ENCODE data around the gene SERPINE3.

SERPINE3 gene
- 0 reads per million in 9 experiments for total RNA-seq

- no peak for ATAC-seq (replicated peaks)
Observed at GRCh38 chr13:51339354-51339753, at the start of gene SERPINE3. SERPINE3 (plus strand) TSS chr13:51339691; CDS start chr13:51341092, 1,401 bp downstream.

GRCh38 chr13:51291341-51291740 is 48.1 kb upstream of the SERPINE3 start:
- ATAC-seq (replicated peaks), result no peak
- Mint-ChIP-seq H3K9me3 (no peaks in the 10 kb centered on the region), H3K36me3 (ENCODE audit: insufficient read depth) (no peaks in the 10 kb centered on the region), H3K27me3 (peaks cover 10 to 25% of the 10 kb centered on the region in 2 donors), H3K4me3 (no peak overlapping the region), H3K27ac (no peak overlapping the region), H3K4me1 (ENCODE audit: low read depth in 2 of 2) (no peaks in the 10 kb centered on the region)
- no peak for DNase-seq

More at GRCh38 chr13:51339354-51339753, at the start of gene SERPINE3:
- Mint-ChIP-seq H3K9me3 (no peaks in the 10 kb centered on the region), H3K36me3 (ENCODE audit: insufficient read depth) (no peaks in the 10 kb centered on the region), H3K27me3 (no peaks in the 10 kb centered on the region), H3K27ac (no peak within 1 kb of the TSS), H3K4me3 (no peak within 1 kb of the TSS), H3K4me1 (ENCODE audit: low read depth in 2 of 2) (no peaks in the 10 kb centered on the region)
- DNase-seq, result no peak

DNA sequence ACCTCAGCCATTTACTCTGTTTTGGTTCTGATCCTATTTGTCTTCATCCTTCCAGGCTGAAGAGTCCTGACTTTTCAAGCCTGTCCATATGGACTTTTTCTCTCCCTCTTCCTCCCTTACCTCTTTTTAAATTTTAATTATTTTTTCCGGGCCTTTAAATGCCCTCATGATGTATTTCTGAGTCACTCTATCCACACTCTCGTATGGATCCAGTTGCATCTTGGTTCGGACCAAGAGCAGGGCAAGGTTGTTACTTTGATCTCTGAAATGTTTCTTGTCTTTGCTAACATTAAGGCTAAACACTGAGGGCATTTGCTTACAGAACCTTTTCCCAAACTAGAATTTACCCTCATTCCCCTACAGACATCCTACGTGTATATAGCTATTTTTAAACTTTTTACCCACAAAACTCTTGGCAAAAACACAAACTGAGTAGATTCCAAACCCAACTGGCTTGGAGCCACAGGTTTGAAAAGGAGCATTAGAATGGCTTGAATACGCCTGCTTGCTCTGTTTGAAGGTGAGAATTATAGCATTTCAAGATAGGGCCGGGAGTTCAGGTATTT is 47.4 kb upstream of the SERPINE3 start:
- H3K4me1 Mint-ChIP-seq (ENCODE audit: low read depth in 2 of 2), result no peaks in the 10 kb centered on the region
- DNase-seq (no peak), ATAC-seq (replicated peaks) (no peak)
- H3K9me3 Mint-ChIP-seq, result no peaks in the 10 kb centered on the region
- peaks cover 10 to 31% of the 10 kb centered on the region in 2 donors for H3K27me3 Mint-ChIP-seq
- no peak overlapping the region for H3K4me3 Mint-ChIP-seq
- H3K27ac Mint-ChIP-seq, result no peak overlapping the region
- no peaks in the 10 kb centered on the region for H3K36me3 Mint-ChIP-seq (ENCODE audit: insufficient read depth)

GRCh38 chr13:51297556-51297955 is 41.9 kb upstream of the SERPINE3 start:
- Mint-ChIP-seq H3K27ac (no peak overlapping the region), H3K36me3 (ENCODE audit: insufficient read depth) (no peaks in the 10 kb centered on the region), H3K4me1 (ENCODE audit: low read depth in 2 of 2) (peaks cover 0 to 2% of the 10 kb centered on the region in 2 donors), H3K27me3 (peaks cover 25 to 60% of the 10 kb centered on the region in 2 donors), H3K9me3 (no peaks in the 10 kb centered on the region), H3K4me3 (no peak overlapping the region)
- ATAC-seq (replicated peaks) (no peak), DNase-seq (no peak)

GRCh38 chr13:51298812-51299211 is 40.7 kb upstream of the SERPINE3 start:
- H3K4me1 Mint-ChIP-seq (ENCODE audit: low read depth in 2 of 2), result peaks cover 0 to 2% of the 10 kb centered on the region in 2 donors
- H3K27ac Mint-ChIP-seq, result no peak overlapping the region
- no peak for DNase-seq
- H3K36me3 Mint-ChIP-seq (ENCODE audit: insufficient read depth), result no peaks in the 10 kb centered on the region
- no peak for ATAC-seq (replicated peaks)
- H3K9me3 Mint-ChIP-seq, result no peaks in the 10 kb centered on the region
- H3K27me3 Mint-ChIP-seq, result peaks cover 25 to 60% of the 10 kb centered on the region in 2 donors
- H3K4me3 Mint-ChIP-seq, result no peak overlapping the region

DNA sequence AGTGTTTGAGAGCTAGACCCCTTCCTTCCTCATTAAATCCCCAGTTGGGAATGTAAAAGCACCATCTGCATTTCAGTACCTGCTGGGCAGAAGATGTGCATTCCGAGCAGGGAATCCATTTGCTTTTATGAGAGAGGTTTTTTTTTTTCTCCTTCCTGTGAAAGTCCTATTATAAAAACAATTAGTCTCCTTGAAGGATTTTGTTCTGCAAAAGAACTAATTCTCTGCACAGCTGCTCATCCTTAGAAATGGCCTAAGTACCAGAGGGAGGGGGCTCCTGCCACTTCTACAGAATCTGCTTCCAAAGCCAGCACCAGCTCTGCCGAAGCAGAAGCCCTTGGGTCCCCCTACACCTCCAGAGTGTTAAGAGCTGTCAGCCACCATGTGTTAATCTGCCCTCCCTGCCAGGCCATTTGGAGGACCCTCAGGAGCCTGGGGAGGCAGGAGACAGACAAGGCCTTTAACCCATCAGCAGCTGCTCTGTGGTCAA is 36.4 kb upstream of the SERPINE3 start:
- ATAC-seq (replicated peaks) (no peak), DNase-seq (no peak)
- Mint-ChIP-seq H3K4me1 (ENCODE audit: low read depth in 2 of 2) (peaks cover 0 to 2% of the 10 kb centered on the region in 2 donors), H3K27ac (no peak overlapping the region), H3K4me3 (no peak overlapping the region), H3K36me3 (ENCODE audit: insufficient read depth) (no peaks in the 10 kb centered on the region), H3K9me3 (no peaks in the 10 kb centered on the region), H3K27me3 (peaks cover 15 to 44% of the 10 kb centered on the region in 2 donors)

DNA sequence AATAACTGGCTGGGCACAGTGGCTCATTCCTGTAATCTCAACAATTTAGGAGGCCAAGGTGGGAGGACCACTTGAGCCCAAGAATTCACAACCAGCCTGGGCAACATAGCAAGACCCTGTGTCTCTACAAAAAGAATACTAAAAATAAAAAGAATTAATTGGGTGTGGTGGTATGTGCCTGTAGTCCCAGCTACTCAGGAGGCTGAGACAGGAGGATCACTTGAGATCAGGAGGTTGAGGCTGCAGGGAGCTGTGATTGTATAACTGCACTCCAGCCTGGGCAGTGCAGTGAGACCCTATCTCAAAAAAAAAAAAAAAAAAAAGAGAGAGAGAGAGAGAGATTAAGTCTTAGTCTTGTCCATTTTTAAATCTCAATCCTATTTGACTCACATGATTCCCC is 35.6 kb upstream of the SERPINE3 start:
- Mint-ChIP-seq H3K36me3 (ENCODE audit: insufficient read depth) (no peaks in the 10 kb centered on the region), H3K4me3 (no peak overlapping the region), H3K27ac (no peak overlapping the region), H3K27me3 (peaks cover 12 to 43% of the 10 kb centered on the region in 2 donors), H3K4me1 (ENCODE audit: low read depth in 2 of 2) (peaks cover 0 to 2% of the 10 kb centered on the region in 2 donors), H3K9me3 (no peaks in the 10 kb centered on the region)
- ATAC-seq (replicated peaks) (no peak), DNase-seq (no peak)

DNA sequence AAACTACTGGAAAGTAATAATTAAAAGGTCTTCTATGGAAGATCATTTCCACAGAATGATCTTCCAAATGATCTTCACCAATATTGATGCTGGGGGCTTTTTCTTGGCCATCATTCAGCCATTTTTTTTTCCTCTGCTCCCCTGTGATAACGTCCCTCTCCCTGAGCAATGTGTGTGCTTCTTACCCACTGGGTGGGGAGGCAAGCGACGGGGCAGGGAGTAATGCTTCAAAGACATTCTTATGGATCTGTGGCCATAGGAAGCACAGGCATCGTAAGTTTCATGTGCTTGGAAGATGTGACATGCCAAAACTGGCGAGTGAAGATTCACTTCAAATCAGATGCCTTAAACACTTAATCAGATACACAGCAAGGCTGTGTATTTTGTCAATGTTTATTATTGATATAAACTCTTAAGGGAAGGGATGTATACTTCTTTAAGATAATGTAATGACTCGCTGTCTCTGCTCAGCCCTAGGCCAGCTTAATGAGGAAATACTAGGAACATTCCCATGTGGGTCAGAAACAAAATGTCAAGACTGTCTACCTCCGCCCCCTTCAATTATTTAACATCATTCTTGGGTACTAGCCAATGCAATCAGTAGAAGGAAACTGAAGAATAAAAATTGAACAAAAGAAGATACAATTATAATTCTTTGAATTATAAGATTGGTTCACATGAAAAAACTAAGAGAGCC is 34.1 kb upstream of the SERPINE3 start:
- no peak overlapping the region for H3K4me3 Mint-ChIP-seq
- H3K27me3 Mint-ChIP-seq, result peaks cover 14 to 32% of the 10 kb centered on the region in 2 donors
- H3K27ac Mint-ChIP-seq, result no peak overlapping the region
- H3K9me3 Mint-ChIP-seq, result no peaks in the 10 kb centered on the region
- ATAC-seq (replicated peaks) (no peak), DNase-seq (no peak)
- no peaks in the 10 kb centered on the region for H3K4me1 Mint-ChIP-seq (ENCODE audit: low read depth in 2 of 2)
- no peaks in the 10 kb centered on the region for H3K36me3 Mint-ChIP-seq (ENCODE audit: insufficient read depth)

DNA sequence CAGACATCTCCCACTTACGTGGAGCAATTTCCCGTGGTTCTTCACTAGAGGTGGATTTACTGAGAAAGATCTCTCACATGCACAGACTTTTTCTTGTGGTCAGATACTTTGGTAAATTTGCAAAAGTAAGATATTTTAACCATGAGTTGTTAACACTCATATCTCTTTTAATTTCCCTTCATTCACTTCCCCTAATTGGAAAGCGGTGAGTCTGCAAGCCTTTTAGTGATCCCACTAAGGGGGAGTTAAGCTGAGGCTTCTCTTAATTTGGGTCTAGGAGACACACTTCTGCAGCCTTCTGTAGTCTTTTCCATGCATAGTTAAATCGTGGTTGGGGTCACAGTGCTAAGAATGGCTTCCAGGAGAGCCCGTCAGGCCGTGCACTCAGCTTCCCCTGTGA is 30.7 kb upstream of the SERPINE3 start:
- H3K36me3 Mint-ChIP-seq (ENCODE audit: insufficient read depth), result no peaks in the 10 kb centered on the region
- H3K9me3 Mint-ChIP-seq, result no peaks in the 10 kb centered on the region
- DNase-seq (no peak), ATAC-seq (replicated peaks) (no peak)
- no peak overlapping the region for H3K27ac Mint-ChIP-seq
- no peak overlapping the region for H3K4me3 Mint-ChIP-seq
- H3K27me3 Mint-ChIP-seq, result peaks cover 14 to 16% of the 10 kb centered on the region in 2 donors
- no peaks in the 10 kb centered on the region for H3K4me1 Mint-ChIP-seq (ENCODE audit: low read depth in 2 of 2)

DNA sequence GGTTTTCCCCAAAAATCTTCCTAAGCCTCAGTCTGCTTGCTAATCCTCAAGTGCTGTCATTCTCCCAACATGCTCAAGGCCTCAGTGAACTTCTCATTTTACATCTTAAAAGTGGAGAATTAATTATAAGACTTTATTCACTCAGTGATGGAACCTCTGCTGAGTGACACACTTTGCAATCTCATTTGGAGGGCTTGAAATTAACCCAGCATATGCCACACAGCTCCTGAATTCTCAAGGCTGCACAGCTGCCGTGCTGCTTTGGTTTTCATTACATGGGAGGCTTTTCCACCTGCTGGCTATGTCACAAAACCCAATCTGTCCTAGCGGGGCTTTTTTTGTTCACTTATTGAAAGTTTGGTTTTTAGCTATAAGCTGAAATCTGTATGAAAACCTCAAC is 28.3 kb upstream of the SERPINE3 start:
- Mint-ChIP-seq H3K27ac (no peak overlapping the region), H3K27me3 (peaks cover 19 to 21% of the 10 kb centered on the region in 2 donors), H3K36me3 (ENCODE audit: insufficient read depth) (peaks cover 3% of the 10 kb centered on the region), H3K4me3 (no peak overlapping the region), H3K9me3 (no peaks in the 10 kb centered on the region), H3K4me1 (ENCODE audit: low read depth in 2 of 2) (no peaks in the 10 kb centered on the region)
- no peak for ATAC-seq (replicated peaks)
- no peak for DNase-seq

DNA sequence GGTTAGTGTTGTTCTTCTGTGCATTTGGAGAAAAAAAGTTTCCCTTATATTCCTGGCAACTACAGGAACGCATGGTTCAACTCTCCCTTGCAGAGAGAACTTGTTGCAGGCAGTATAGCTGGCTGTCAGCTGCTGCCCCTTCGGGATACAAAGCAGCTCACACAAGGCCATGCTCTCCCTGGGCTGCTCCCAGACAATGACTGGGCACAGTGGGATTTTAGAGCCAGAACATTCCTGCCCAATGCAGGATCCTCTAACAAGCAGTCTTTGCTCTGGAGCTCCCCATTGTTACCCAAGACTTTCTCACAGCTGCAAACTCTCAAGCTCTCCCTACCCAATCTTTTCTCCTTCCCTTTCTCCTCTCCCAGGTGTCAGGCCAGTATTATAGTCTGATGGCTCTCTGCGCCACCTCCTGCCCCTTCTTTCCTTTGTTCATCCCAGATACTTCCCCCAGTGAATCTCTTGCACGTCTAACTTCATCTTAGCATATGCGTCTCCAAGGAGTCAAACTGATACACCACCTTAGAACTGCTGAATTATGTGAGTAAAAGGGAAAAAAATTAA is 27.5 kb upstream of the SERPINE3 start:
- H3K9me3 Mint-ChIP-seq, result no peaks in the 10 kb centered on the region
- no peak overlapping the region for H3K4me3 Mint-ChIP-seq

DNA sequence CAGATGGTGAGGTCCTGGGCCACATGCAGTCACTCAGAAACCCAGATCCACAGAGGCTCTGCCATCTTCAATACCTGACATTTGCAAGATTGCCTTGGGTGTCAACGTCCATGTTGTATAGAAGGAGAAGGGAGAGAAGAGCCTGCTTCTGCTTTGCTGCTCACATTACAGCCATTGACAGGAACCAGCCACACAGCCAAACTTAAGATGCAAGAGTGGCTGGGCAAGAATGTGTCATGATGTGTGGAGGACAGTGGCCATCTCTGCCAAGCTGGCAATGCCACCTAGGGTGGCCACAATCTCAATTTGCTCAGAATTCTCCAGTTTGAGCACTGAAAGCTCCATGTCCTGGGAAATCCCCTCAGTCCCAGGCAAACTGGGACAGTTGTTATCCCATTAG is 25.9 kb upstream of the SERPINE3 start:
- peaks cover 3% of the 10 kb centered on the region for H3K36me3 Mint-ChIP-seq (ENCODE audit: insufficient read depth)
- no peak overlapping the region for H3K4me3 Mint-ChIP-seq
- H3K27me3 Mint-ChIP-seq, result peaks cover 18 to 19% of the 10 kb centered on the region in 2 donors
- ATAC-seq (replicated peaks), result no peak
- no peak for DNase-seq
- no peaks in the 10 kb centered on the region for H3K4me1 Mint-ChIP-seq (ENCODE audit: low read depth in 2 of 2)
- H3K27ac Mint-ChIP-seq, result no peak overlapping the region
- no peaks in the 10 kb centered on the region for H3K9me3 Mint-ChIP-seq

More for the DNA sequence above, 27.5 kb upstream of the SERPINE3 start:
- Mint-ChIP-seq H3K27ac (no peak overlapping the region), H3K27me3 (peaks cover 19 to 21% of the 10 kb centered on the region in 2 donors), H3K4me1 (ENCODE audit: low read depth in 2 of 2) (no peaks in the 10 kb centered on the region), H3K36me3 (ENCODE audit: insufficient read depth) (peaks cover 3% of the 10 kb centered on the region)
- ATAC-seq (replicated peaks), result no peak
- DNase-seq, result no peak

DNA sequence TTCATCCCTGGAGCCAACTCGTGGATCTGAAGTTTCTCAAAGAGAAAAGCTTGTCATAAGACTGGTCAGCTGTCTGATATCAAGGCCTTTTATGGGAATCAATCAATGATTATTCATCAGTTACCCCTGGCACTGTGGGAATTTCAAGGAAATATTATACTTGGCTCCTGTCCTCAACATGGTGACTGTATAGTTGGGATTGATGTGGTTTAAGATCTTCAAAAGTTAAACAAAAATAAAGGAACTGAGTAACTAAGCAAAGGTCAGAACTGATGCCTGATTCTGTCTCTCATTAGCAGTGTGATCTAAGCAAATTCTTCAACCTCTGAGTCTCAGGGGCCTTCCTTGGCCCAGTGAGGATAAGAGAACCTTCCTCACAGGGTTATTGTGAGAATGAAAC is 22.2 kb upstream of the SERPINE3 start:
- DNase-seq, result no peak
- no peak for ATAC-seq (replicated peaks)
- H3K4me3 Mint-ChIP-seq, result no peak overlapping the region
- peaks cover 3% of the 10 kb centered on the region for H3K36me3 Mint-ChIP-seq (ENCODE audit: insufficient read depth)
- no peaks in the 10 kb centered on the region for H3K9me3 Mint-ChIP-seq
- H3K27ac Mint-ChIP-seq, result no peak overlapping the region
- peaks cover 6 to 10% of the 10 kb centered on the region in 2 donors for H3K27me3 Mint-ChIP-seq
- no peaks in the 10 kb centered on the region for H3K4me1 Mint-ChIP-seq (ENCODE audit: low read depth in 2 of 2)

DNA sequence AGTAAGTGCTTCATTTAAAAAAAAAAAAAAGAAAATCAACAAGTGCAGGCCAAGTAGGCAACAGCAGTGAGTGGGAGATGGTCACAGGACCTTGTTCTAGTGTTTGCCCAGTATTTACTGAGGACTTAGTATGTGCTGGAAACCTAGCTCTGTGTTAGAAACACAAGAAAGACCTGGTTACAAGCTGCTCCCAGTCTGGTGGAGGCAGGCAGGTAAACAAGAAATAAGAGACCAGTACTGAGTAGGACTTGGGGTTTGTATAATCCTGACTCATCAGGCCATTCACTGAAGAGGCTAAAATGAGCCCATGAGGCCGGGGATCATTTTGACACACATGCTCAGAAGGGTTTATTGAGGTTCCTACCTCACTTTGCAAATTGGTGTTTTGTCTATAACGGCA is 21.5 kb upstream of the SERPINE3 start:
- DNase-seq (no peak), ATAC-seq (replicated peaks) (no peak)
- Mint-ChIP-seq H3K4me1 (ENCODE audit: low read depth in 2 of 2) (no peaks in the 10 kb centered on the region), H3K27ac (no peak overlapping the region), H3K4me3 (no peak overlapping the region), H3K36me3 (ENCODE audit: insufficient read depth) (peaks cover 3% of the 10 kb centered on the region), H3K9me3 (no peaks in the 10 kb centered on the region), H3K27me3 (peaks cover 6 to 10% of the 10 kb centered on the region in 2 donors)

All from effector memory CD8-positive, alpha-beta T cell (primary cell).